Measurements from ENCODE around the gene DPH2. TPM values are rescaled to one million over a fixed set of nuclear protein-coding genes. Genes with fewer than 3 reads are reported as not detected.

DPH2 gene
- total RNA-seq, 1 experiment from 2014 or later: 57.5 TPM

DNA sequence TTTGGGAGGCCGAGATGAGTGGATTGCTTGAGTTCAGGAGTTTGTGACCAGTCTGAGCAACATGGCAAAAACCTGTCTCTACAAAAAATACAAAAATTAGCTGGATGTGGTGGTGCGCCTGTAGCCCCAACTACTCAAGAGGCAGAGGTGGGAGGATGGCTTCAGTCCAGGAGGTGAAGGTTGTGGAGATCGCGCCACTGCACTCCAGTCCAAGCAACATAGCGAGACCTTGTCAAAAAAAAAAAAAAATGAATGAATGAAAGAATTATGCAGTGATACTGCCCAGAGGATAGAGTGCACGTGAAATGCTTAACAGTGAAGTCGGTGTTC, 429 bp upstream of the DPH2 start (continued):
- TF ChIP-seq, protein P1, sequence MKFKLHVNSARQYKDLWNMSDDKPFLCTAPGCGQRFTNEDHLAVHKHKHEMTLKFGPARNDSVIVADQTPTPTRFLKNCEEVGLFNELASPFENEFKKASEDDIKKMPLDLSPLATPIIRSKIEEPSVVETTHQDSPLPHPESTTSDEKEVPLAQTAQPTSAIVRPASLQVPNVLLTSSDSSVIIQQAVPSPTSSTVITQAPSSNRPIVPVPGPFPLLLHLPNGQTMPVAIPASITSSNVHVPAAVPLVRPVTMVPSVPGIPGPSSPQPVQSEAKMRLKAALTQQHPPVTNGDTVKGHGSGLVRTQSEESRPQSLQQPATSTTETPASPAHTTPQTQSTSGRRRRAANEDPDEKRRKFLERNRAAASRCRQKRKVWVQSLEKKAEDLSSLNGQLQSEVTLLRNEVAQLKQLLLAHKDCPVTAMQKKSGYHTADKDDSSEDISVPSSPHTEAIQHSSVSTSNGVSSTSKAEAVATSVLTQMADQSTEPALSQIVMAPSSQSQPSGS (CRISPR knock-in tag; IDR thresholded peaks at IDR 0.05; ENCODE audit: borderline replicate concordance, low read depth): no peak
- TF ChIP-seq ESRRA (CRISPR knock-in tag; IDR thresholded peaks at IDR 0.05; ENCODE audit: borderline replicate concordance) (no peak), OVOL2 (CRISPR knock-in tag; IDR thresholded peaks at IDR 0.05; ENCODE audit: borderline replicate concordance) (no peak), ZNF396 (CRISPR knock-in tag; IDR thresholded peaks at IDR 0.05; ENCODE audit: borderline replicate concordance) (no peak)
- TF ChIP-seq, protein P2, sequence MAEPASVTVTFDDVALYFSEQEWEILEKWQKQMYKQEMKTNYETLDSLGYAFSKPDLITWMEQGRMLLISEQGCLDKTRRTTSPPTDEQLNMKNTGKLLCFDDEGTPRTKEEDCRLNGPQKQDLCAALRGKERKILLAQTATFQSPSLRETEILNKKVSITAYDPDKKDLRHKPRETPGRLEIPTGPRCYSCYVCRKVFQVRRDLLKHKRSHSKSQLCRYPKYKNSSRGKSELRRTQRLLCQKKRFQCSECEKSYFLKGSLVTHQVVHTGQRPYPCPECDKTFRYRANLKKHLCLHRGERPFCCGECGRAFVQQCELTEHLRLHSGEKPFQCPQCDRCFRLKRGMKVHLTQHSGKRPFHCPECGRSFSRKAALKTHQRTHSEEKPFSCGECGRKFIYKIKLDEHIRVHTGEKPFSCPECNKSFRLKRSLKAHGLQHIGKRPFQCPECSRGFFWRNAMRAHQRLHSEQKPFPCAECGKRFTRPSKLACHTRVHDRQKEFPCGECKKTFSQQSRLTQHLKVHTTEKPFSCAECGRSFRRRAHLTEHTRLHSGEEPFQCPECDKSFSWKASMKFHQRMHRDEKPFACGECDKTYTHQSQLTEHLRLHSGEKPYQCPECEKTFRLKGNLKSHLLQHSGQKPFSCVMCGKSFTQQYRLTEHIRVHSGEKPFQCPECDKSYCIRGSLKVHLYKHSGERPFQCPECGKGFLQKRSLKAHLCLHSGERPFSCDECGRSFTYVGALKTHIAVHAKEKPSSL (CRISPR knock-in tag; conservative IDR thresholded peaks at IDR 0.05): no peak

DNA sequence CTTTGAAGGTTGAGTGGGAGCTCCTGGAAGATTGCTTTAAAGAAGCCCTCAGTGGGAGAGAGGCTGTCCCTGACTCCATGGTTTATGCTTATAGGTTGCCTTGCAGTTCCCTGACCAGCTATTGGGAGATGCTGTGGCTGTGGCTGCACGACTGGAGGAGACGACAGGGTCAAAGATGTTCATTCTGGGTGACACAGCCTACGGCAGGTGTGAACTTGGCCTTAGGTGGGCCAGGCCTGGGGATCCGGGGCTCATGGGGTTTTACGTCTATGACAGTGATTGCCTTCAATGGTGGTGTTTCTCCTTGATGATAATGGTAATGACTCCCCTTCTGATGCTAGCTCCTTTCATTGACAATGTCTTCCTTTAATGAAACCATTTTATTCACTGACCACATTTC, 692 bp downstream of the DPH2 start:
- H3K36me3 Mint-ChIP-seq: peaks cover 13% of the 10 kb centered on the region; the same call in 1 of the 2 replicates
- ATAC-seq: no peak
- no peaks in the 10 kb centered on the region for H3K9me3 Mint-ChIP-seq
- TF ChIP-seq NFYB (CRISPR knock-in tag; conservative IDR thresholded peaks at IDR 0.05; ENCODE audit: low read depth) (no peak), JUN (CRISPR knock-in tag; IDR thresholded peaks at IDR 0.05) (0 out of 2 replicates have a peak, but pooled peaks have one; percentile 6), NFATC4 (CRISPR knock-in tag; IDR thresholded peaks at IDR 0.05) (no peak)
- TF ChIP-seq, protein P3, sequence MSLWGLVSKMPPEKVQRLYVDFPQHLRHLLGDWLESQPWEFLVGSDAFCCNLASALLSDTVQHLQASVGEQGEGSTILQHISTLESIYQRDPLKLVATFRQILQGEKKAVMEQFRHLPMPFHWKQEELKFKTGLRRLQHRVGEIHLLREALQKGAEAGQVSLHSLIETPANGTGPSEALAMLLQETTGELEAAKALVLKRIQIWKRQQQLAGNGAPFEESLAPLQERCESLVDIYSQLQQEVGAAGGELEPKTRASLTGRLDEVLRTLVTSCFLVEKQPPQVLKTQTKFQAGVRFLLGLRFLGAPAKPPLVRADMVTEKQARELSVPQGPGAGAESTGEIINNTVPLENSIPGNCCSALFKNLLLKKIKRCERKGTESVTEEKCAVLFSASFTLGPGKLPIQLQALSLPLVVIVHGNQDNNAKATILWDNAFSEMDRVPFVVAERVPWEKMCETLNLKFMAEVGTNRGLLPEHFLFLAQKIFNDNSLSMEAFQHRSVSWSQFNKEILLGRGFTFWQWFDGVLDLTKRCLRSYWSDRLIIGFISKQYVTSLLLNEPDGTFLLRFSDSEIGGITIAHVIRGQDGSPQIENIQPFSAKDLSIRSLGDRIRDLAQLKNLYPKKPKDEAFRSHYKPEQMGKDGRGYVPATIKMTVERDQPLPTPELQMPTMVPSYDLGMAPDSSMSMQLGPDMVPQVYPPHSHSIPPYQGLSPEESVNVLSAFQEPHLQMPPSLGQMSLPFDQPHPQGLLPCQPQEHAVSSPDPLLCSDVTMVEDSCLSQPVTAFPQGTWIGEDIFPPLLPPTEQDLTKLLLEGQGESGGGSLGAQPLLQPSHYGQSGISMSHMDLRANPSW (CRISPR knock-in tag; conservative IDR thresholded peaks at IDR 0.05; ENCODE audit: low read depth): no peak
- TF ChIP-seq, protein P4, sequence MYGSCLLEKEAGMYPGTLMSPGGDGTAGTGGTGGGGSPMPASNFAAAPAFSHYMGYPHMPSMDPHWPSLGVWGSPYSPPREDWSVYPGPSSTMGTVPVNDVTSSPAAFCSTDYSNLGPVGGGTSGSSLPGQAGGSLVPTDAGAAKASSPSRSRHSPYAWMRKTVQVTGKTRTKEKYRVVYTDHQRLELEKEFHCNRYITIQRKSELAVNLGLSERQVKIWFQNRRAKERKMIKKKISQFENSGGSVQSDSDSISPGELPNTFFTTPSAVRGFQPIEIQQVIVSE (CRISPR knock-in tag; IDR thresholded peaks at IDR 0.05; ENCODE audit: borderline replicate concordance): no peak
- H3K27ac Mint-ChIP-seq: no peak overlapping the region
- H3K4me3 Mint-ChIP-seq: peak overlapping the region; percentile 97
- no peaks in the 10 kb centered on the region for H3K27me3 Mint-ChIP-seq (ENCODE audit: low read depth)
- CTCF ChIA-PET: interaction anchor here (0.8 to 2.8 kb wide), 7 partner anchors 22 to 207 kb away, joined by 3 to 27 read pairs (median 3); no protein-coding TSS in a partner anchor
- H3K4me1 Mint-ChIP-seq: peaks cover 21% of the 10 kb centered on the region
- POLR2A ChIA-PET: interaction anchor here (0.8 kb wide), 2 partner anchors 22 to 98 kb away, joined by 3 to 5 read pairs; no protein-coding TSS in a partner anchor
- DNase-seq (ENCODE audit: low spot score): no peak

DNA sequence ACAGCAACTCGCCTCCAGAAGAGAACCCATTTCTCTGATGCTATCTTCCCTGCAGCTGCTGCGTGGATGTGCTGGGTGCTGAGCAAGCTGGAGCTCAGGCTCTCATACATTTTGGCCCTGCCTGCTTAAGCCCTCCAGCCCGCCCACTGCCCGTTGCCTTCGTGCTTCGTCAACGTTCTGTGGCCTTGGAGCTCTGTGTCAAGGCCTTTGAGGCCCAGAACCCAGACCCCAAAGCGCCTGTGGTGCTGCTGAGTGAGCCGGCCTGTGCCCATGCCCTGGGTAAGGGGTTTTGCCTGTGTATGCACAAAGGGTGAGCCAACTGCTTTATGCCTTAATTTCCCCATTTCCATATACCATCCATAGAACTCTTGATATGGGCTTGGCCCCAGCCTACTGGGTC, 1.1 kb downstream of the DPH2 start:
- Mint-ChIP-seq H3K27me3 (ENCODE audit: low read depth) (no peaks in the 10 kb centered on the region), H3K4me1 (peaks cover 24% of the 10 kb centered on the region), H3K9me3 (no peaks in the 10 kb centered on the region), H3K36me3 (peaks cover 13% of the 10 kb centered on the region; the same call in 1 of the 2 replicates), H3K27ac (no peak overlapping the region), H3K4me3 (peak overlapping the region; percentile 97)
- ChIA-PET CTCF (interaction anchor here (1.1 to 2.8 kb wide), 4 partner anchors 21 to 208 kb away, joined by 3 to 27 read pairs (median 5); no protein-coding TSS in a partner anchor), POLR2A (interaction anchor here (0.8 kb wide), 1 partner anchor 98 kb away, joined by 5 read pairs; no protein-coding TSS in a partner anchor)
- DNase-seq (ENCODE audit: low spot score) (no peak), ATAC-seq (no peak)
- TF ChIP-seq, protein P5, sequence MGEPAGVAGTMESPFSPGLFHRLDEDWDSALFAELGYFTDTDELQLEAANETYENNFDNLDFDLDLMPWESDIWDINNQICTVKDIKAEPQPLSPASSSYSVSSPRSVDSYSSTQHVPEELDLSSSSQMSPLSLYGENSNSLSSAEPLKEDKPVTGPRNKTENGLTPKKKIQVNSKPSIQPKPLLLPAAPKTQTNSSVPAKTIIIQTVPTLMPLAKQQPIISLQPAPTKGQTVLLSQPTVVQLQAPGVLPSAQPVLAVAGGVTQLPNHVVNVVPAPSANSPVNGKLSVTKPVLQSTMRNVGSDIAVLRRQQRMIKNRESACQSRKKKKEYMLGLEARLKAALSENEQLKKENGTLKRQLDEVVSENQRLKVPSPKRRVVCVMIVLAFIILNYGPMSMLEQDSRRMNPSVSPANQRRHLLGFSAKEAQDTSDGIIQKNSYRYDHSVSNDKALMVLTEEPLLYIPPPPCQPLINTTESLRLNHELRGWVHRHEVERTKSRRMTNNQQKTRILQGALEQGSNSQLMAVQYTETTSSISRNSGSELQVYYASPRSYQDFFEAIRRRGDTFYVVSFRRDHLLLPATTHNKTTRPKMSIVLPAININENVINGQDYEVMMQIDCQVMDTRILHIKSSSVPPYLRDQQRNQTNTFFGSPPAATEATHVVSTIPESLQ (CRISPR knock-in tag; IDR thresholded peaks at IDR 0.05): no peak
- TF ChIP-seq, protein P6, sequence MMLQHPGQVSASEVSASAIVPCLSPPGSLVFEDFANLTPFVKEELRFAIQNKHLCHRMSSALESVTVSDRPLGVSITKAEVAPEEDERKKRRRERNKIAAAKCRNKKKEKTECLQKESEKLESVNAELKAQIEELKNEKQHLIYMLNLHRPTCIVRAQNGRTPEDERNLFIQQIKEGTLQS (CRISPR knock-in tag; conservative IDR thresholded peaks at IDR 0.05): no peak
- TF ChIP-seq SOX15 (CRISPR knock-in tag; IDR thresholded peaks at IDR 0.05) (no peak), GRHL2 (CRISPR knock-in tag; IDR thresholded peaks at IDR 0.05; ENCODE audit: insufficient replicate concordance, severe bottlenecking) (no peak), PRRX2 (CRISPR knock-in tag; IDR thresholded peaks at IDR 0.05) (no peak), KAT7 (CRISPR knock-in tag; IDR thresholded peaks at IDR 0.05; ENCODE audit: borderline replicate concordance) (no peak)
- TF ChIP-seq, protein P7, sequence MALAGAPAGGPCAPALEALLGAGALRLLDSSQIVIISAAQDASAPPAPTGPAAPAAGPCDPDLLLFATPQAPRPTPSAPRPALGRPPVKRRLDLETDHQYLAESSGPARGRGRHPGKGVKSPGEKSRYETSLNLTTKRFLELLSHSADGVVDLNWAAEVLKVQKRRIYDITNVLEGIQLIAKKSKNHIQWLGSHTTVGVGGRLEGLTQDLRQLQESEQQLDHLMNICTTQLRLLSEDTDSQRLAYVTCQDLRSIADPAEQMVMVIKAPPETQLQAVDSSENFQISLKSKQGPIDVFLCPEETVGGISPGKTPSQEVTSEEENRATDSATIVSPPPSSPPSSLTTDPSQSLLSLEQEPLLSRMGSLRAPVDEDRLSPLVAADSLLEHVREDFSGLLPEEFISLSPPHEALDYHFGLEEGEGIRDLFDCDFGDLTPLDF (CRISPR knock-in tag; IDR thresholded peaks at IDR 0.05): no peak
- TF ChIP-seq, protein P8, sequence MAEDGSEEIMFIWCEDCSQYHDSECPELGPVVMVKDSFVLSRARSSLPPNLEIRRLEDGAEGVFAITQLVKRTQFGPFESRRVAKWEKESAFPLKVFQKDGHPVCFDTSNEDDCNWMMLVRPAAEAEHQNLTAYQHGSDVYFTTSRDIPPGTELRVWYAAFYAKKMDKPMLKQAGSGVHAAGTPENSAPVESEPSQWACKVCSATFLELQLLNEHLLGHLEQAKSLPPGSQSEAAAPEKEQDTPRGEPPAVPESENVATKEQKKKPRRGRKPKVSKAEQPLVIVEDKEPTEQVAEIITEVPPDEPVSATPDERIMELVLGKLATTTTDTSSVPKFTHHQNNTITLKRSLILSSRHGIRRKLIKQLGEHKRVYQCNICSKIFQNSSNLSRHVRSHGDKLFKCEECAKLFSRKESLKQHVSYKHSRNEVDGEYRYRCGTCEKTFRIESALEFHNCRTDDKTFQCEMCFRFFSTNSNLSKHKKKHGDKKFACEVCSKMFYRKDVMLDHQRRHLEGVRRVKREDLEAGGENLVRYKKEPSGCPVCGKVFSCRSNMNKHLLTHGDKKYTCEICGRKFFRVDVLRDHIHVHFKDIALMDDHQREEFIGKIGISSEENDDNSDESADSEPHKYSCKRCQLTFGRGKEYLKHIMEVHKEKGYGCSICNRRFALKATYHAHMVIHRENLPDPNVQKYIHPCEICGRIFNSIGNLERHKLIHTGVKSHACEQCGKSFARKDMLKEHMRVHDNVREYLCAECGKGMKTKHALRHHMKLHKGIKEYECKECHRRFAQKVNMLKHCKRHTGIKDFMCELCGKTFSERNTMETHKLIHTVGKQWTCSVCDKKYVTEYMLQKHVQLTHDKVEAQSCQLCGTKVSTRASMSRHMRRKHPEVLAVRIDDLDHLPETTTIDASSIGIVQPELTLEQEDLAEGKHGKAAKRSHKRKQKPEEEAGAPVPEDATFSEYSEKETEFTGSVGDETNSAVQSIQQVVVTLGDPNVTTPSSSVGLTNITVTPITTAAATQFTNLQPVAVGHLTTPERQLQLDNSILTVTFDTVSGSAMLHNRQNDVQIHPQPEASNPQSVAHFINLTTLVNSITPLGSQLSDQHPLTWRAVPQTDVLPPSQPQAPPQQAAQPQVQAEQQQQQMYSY (CRISPR knock-in tag; IDR thresholded peaks at IDR 0.05): no peak

Measured in WTC11 (cell line).